GM18499 (cell line): ENCODE measurements around the gene NAPEPLD.
"Not testable (repeated sequence)": the region's sequence is repeated elsewhere in the genome, so short reads cannot be mapped to it uniquely, and the experiment has no call there.

Experiments used
- ATAC-seq: cut with Tn5 transposase; IDR thresholded peaks from one replicate; pipeline ENCODE4 v1.9.1; 2021; ENCODE audit warnings: moderate number of reproducible peaks; ENCODE audit not compliant: insufficient read depth, unreplicated experiment

The NAPEPLD gene

GRCh38 chr7:103116511-103116910 is 32.4 kb downstream of the NAPEPLD start:
- no peak for ATAC-seq

GRCh38 chr7:103115771-103116170 is 33.1 kb downstream of the NAPEPLD start:
- no peak for ATAC-seq

GRCh38 chr7:103114576-103115008 is 34.3 kb downstream of the NAPEPLD start:
- no peak for ATAC-seq

GRCh38 chr7:103113164-103113563 is 35.7 kb downstream of the NAPEPLD start:
- no peak for ATAC-seq

- ATAC-seq, result not testable (repeated sequence)
Observed at GRCh38 chr7:103106703-103107070, 42.2 kb downstream of the NAPEPLD start.

GRCh38 chr7:103106005-103106702 is 42.7 kb downstream of the NAPEPLD start:
- no peak for ATAC-seq

GRCh38 chr7:103101543-103101942 is 47.4 kb downstream of the NAPEPLD start:
- ATAC-seq, result no peak

- no peak for ATAC-seq
Observed at GRCh38 chr7:103100348-103100747, 48.6 kb downstream of the NAPEPLD start.

GRCh38 chr7:103097041-103097440 is 51.9 kb downstream of the NAPEPLD start:
- ATAC-seq, result no peak

GRCh38 chr7:103095558-103095957 is 53.3 kb downstream of the NAPEPLD start:
- not testable (repeated sequence) for ATAC-seq

GRCh38 chr7:103094102-103094501 is 54.8 kb downstream of the NAPEPLD start:
- no peak for ATAC-seq

- no peak for ATAC-seq
Observed at GRCh38 chr7:103093429-103093828, 55.5 kb downstream of the NAPEPLD start.

GRCh38 chr7:103092321-103092720 is 56.6 kb downstream of the NAPEPLD start:
- ATAC-seq, result not testable (repeated sequence)

GRCh38 chr7:103083210-103083609 is 65.7 kb downstream of the NAPEPLD start:
- ATAC-seq, result no peak

GRCh38 chr7:103082497-103082896 is 66.4 kb downstream of the NAPEPLD start:
- ATAC-seq, result no peak

GRCh38 chr7:103080923-103081322 is 68.0 kb downstream of the NAPEPLD start:
- no peak for ATAC-seq

- ATAC-seq, result no peak
Observed at GRCh38 chr7:103079836-103080235, 69.1 kb downstream of the NAPEPLD start.

- ATAC-seq, result not testable (repeated sequence)
Observed at GRCh38 chr7:103078226-103078625, 70.7 kb downstream of the NAPEPLD start.

GRCh38 chr7:103077318-103077717 is 71.6 kb downstream of the NAPEPLD start:
- ATAC-seq, result no peak

- ATAC-seq, result no peak
Observed at GRCh38 chr7:103076764-103077163, 72.1 kb downstream of the NAPEPLD start.

- peak; percentile 40 for ATAC-seq
Observed at GRCh38 chr7:103075337-103075918, 73.5 kb downstream of the NAPEPLD start.
